Stomach (tissue), 4 donors: ENCODE results near the gene FHL1.

Experiments
- CTCF ChIP-seq, 7 experiments: fragments of 450-650 bp in 4 of 7; fragments of 200-600 bp in 3 of 7; sonication (generic) in 3 of 7; IDR thresholded peaks; one replicate each; pipeline ENCODE4 v1.5.1; 2016 to 2019; ENCODE audit warnings: antibody characterized with exemption in 7 of 7, control low read depth in 2 of 7, mild to moderate bottlenecking in 1 of 7
- EP300 ChIP-seq: sonication (generic); formaldehyde crosslinking; IDR thresholded peaks from one replicate; pipeline ENCODE4 v1.6.1; 2017; ENCODE audit warnings: antibody characterized with exemption
- POLR2A ChIP-seq, 4 donors: fragments of 450-650 bp; IDR thresholded peaks; one replicate each; pipeline ENCODE4 v1.6.1; 2016; ENCODE audit warnings: antibody characterized with exemption in 4 of 4, control low read depth in 2 of 4, mild to moderate bottlenecking in 1 of 4, moderate library complexity in 1 of 4
- POLR2AphosphoS5 ChIP-seq, 3 donors: sonication (generic); formaldehyde crosslinking; IDR thresholded peaks; one replicate each; pipeline ENCODE4 v1.6.1; 2016; ENCODE audit warnings: antibody characterized with exemption in 3 of 3

- TF ChIP-seq CTCF (IDR thresholded peaks at IDR 0.05): no peak
- no peak for TF ChIP-seq EP300
- TF ChIP-seq POLR2A (IDR thresholded peaks at IDR 0.05): no peak
- TF ChIP-seq POLR2AphosphoS5 (IDR thresholded peaks at IDR 0.05): peak; percentile 38 to 62 (median 53)
Observed at GRCh38 chrX:136251041-136251991, 104.0 kb downstream of the FHL1 start, which contains the start of gene MAP7D3.
